ENCODE results near the gene GGT6. TPM values are rescaled to one million over a fixed set of nuclear protein-coding genes. Genes with fewer than 3 reads are reported as not detected.

The GGT6 gene
- total and polyA plus RNA-seq, 4 donors = 2.8 to 12.3 (median 7.4) TPM

DNA sequence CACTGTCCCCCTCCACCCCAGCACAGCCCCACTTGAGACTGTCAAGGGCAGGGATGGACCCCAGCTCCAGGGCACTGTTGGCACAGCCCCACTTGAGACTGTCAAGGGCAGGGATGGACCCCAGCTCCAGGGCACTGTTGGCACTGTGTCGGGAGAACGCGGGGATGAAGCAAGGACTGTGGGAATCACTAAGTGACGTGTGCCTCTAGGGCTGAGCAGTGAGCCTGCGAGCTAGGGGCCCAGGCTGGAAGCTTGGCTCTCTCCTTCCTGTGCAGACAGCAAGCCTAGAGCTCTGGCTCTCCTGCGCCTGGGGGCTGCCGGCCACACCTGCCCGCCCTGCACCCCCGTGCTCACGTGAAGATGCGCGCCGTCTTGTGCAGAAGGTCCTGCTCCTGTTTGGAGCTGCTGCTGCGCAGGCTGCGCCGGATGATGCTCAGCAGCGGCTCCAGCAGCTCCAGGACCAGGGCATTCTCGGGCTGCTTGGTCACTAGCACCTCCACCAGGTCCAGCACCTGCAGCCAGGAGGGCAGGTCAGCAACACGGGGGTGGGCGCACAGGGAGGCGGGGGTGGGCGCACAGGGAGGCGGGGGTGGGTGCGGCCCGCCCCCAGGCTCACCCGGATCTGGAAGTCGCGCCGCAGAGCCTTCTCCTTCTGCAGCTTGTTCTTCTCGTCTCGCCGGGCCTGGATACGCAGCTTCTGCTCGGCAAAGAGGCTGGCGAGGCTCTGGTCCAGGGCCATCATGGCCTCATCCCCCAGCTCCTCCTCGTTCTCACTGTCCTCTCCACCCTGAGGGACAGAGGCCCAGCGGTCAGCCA is 16.0 kb downstream of the GGT6 start:
- H3K27ac ChIP-seq (ENCODE audit: low read depth in 1 of 2, low read length in 1 of 2) = no peak overlapping the region
- no peak for DNase-seq
- H3K36me3 ChIP-seq (ENCODE audit: control insufficient read depth in 4 of 4, insufficient read depth in 4 of 4, low read length in 4 of 4) = peaks cover 6 to 92% (median 25%) of the 10 kb centered on the region in 4 donors
- H3K27me3 ChIP-seq (ENCODE audit: control insufficient read depth in 3 of 3, insufficient read depth in 3 of 3, low read length in 2 of 3) = no peaks in the 10 kb centered on the region
- no peak for ATAC-seq (ENCODE audit: insufficient read depth, low FRiP score)
- peaks cover 0 to 4% (median 0%) of the 10 kb centered on the region in 5 donors for H3K4me1 ChIP-seq (ENCODE audit: control insufficient read depth in 5 of 5, insufficient read depth in 5 of 5, low read length in 5 of 5)
- TF ChIP-seq CTCF (IDR thresholded peaks at IDR 0.05; ENCODE audit: control extremely low read depth, extremely low read depth) = no peak
- no peaks in the 10 kb centered on the region for H3K9me3 ChIP-seq (ENCODE audit: control insufficient read depth in 4 of 4, insufficient read depth in 3 of 4, low read length in 3 of 4)
- H3K9ac ChIP-seq (ENCODE audit: insufficient read depth in 1 of 2, low read length in 2 of 2) = no peak overlapping the region
- 92 to 95% methylated on average over 26 to 37 of the region's 37 CpGs for WGBS, 2 donors
- H3K4me3 ChIP-seq = no peak overlapping the region

DNA sequence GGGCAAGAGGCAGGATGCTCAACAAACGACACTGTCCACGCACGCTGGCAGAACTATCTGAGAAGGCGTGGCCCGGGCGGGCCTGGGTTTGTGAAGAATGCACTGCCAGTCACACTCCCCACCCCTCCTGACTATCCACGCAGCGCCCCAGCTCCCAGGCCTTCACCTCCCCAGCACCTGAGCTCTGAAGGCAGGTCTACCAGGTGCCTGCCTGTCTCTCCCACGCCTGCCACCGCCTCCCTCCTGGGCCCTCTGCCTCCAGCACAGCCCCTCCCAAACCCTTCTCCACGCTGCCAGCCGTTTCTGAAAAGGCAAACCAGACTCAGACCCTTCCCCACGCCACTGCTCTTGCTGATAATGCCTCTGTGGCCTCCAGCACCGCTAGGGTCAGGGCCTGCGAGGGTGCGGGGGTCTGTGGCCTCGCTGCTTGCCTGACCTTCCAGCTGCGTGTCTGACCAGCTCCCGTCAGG is 16.8 kb downstream of the GGT6 start:
- Histone ChIP-seq H3K36me3 (ENCODE audit: control insufficient read depth in 4 of 4, insufficient read depth in 4 of 4, low read length in 4 of 4) (peaks cover 8 to 91% (median 24%) of the 10 kb centered on the region in 4 donors), H3K27ac (ENCODE audit: low read depth in 1 of 2, low read length in 1 of 2) (no peak overlapping the region), H3K9me3 (ENCODE audit: control insufficient read depth in 4 of 4, insufficient read depth in 3 of 4, low read length in 3 of 4) (no peaks in the 10 kb centered on the region), H3K9ac (ENCODE audit: insufficient read depth in 1 of 2, low read length in 2 of 2) (no peak overlapping the region), H3K27me3 (ENCODE audit: control insufficient read depth in 3 of 3, insufficient read depth in 3 of 3, low read length in 2 of 3) (no peaks in the 10 kb centered on the region), H3K4me1 (ENCODE audit: control insufficient read depth in 5 of 5, insufficient read depth in 5 of 5, low read length in 5 of 5) (peaks cover 0 to 4% (median 0%) of the 10 kb centered on the region in 5 donors), H3K4me3 (no peak overlapping the region)
- no peak for TF ChIP-seq CTCF (IDR thresholded peaks at IDR 0.05; ENCODE audit: control extremely low read depth, extremely low read depth)
- ATAC-seq (ENCODE audit: insufficient read depth, low FRiP score) (no peak), DNase-seq (no peak)
- WGBS, 2 donors = 82 to 84% methylated on average over 19 of the region's 19 CpGs

- no peak for ATAC-seq (ENCODE audit: insufficient read depth, low FRiP score)
- DNase-seq = no peak
- Histone ChIP-seq H3K27ac (ENCODE audit: low read depth in 1 of 2, low read length in 1 of 2) (no peak overlapping the region), H3K36me3 (ENCODE audit: control insufficient read depth in 4 of 4, insufficient read depth in 4 of 4, low read length in 4 of 4) (peaks cover 8 to 91% (median 22%) of the 10 kb centered on the region in 4 donors), H3K4me1 (ENCODE audit: control insufficient read depth in 5 of 5, insufficient read depth in 5 of 5, low read length in 5 of 5) (peaks cover 0 to 4% (median 0%) of the 10 kb centered on the region in 5 donors), H3K9ac (ENCODE audit: insufficient read depth in 1 of 2, low read length in 2 of 2) (no peak overlapping the region), H3K4me3 (no peak overlapping the region), H3K27me3 (ENCODE audit: control insufficient read depth in 3 of 3, insufficient read depth in 3 of 3, low read length in 2 of 3) (no peaks in the 10 kb centered on the region), H3K9me3 (ENCODE audit: control insufficient read depth in 4 of 4, insufficient read depth in 3 of 4, low read length in 3 of 4) (no peaks in the 10 kb centered on the region)
- 89% methylated on average over 19 of the region's 19 CpGs for WGBS, 2 donors
- no peak for TF ChIP-seq CTCF (IDR thresholded peaks at IDR 0.05; ENCODE audit: control extremely low read depth, extremely low read depth)
These were observed 17.6 kb downstream of the GGT6 start for GRCh38 chr17:4542726-4543191.
